Effector memory CD4-positive, alpha-beta T cell (primary cell): Measurements from ENCODE around the gene PODN.

ENCODE experiments used
- DNase-seq, 3 donors: peaks; one replicate each; pipeline ENCODE4 v3.0.0-alpha.2; 2020
- H3K27ac ChIP-seq: 2 replicates; pipeline ENCODE4 v1.7.0; 2013; ENCODE audit warnings: mild to moderate bottlenecking, low read length, moderate library complexity; ENCODE audit not compliant: insufficient read depth, poor library complexity, severe bottlenecking
- H3K27me3 ChIP-seq: replicated peaks from 2 replicates; pipeline ENCODE4 v1.7.0; 2013; ENCODE audit warnings: mild to moderate bottlenecking, low read length; ENCODE audit not compliant: insufficient read depth, control insufficient read depth, poor library complexity, severe bottlenecking
- H3K36me3 ChIP-seq: 2 replicates; pipeline ENCODE4 v1.7.0; 2013; ENCODE audit warnings: mild to moderate bottlenecking, low read length, moderate library complexity; ENCODE audit not compliant: control insufficient read depth, insufficient read depth
- H3K4me1 ChIP-seq: 2 replicates; pipeline ENCODE4 v1.7.0; 2013; ENCODE audit warnings: low read length, mild to moderate bottlenecking; ENCODE audit not compliant: control insufficient read depth, insufficient read depth, poor library complexity, severe bottlenecking
- H3K4me3 ChIP-seq: 2 replicates; pipeline ENCODE4 v1.7.0; 2013; ENCODE audit warnings: low read length, low read depth, mild to moderate bottlenecking; ENCODE audit not compliant: insufficient read depth, poor library complexity, severe bottlenecking
- H3K9me3 ChIP-seq: 2 replicates; pipeline ENCODE4 v1.7.0; 2013; ENCODE audit warnings: mild to moderate bottlenecking, low read length, moderate library complexity; ENCODE audit not compliant: control insufficient read depth

PODN gene

DNA sequence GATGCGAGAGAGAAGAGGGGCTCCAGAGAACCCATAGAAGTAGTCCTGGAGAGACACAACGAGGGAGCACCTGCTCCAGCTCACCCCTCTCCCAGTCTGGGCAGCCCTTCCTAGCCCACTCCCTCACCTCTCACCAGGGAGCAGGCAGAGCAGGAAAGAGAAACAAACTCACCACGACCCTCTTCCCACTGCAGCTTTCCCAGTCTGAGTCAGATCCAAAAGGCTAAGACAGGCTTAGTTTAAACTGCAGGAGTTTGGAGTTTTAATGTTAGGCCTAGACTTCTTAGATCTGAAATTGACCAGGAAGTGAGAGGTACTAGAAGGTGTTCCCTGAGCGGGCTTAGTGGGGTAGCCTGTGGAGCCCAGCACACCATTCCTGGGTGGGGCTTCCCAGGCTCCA lies 50.8 kb downstream of the PODN start:
- Histone ChIP-seq H3K36me3 (no peaks in the 10 kb centered on the region), H3K27me3 (no peaks in the 10 kb centered on the region), H3K27ac (no peak overlapping the region), H3K9me3 (no peaks in the 10 kb centered on the region), H3K4me3 (no peak overlapping the region), H3K4me1 (no peaks in the 10 kb centered on the region)
- no peak for DNase-seq

DNA sequence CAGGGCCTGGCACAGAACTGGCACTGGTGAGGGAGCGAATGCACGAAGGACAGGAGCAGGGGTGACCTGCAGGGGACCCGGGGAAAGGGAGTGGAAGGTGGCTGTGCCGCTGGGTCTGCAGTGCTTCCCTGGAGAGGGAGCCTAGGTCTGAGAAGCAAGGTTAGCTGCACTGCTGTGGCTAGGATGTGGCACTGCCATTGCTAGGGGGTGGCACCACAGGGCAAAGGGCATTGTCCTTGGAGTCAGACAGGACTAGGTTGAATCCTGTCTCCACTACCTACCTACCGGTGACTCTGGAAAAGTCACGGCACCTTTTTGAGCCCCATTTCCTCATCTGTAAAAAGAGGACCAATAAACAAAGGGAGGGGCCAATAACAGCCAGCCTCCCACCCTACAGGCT lies 52.1 kb downstream of the PODN start:
- no peak overlapping the region for H3K4me3 ChIP-seq
- no peaks in the 10 kb centered on the region for H3K9me3 ChIP-seq

DNA sequence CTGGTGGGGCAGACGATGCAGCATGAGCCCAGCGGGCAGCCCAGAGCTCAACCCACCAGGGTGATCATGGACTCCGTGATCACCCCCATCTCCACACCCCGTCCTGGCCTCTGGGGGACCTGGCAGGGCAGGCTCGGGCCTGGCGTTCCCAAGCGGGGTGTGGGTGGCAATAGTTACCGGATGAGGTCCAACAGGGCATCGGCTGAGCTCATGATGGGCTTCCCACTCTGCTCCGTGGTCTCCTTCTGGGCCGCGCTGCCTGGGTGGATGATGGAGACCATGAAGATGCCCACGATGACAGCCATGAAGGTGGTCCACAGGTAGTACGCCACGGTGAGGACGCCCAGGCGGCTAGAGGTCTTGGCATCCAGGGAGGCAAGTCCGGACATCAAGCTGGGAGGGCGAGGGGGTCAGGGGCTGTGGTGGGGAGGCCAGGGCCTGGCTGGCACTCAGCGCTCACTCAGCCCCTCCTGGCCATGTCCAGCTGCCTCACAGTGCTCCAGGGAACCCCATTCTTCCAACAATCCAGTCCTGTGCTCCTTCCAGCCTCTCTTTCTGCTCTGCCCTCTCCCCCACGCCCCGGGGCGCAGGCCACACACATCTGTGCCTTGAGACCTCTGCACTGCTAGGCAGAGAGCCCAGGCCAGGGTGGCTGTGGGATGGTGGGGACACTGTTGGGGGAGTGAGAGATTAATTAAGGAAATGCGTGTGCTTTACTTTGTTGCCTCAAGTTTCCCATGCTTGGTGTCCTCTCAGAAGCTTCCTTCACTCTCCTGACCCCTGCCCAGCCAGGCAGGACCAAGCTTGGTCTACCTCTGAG lies 52.8 kb downstream of the PODN start:
- Histone ChIP-seq H3K4me1 (no peaks in the 10 kb centered on the region), H3K27ac (no peak overlapping the region), H3K9me3 (no peaks in the 10 kb centered on the region), H3K36me3 (no peaks in the 10 kb centered on the region), H3K27me3 (no peaks in the 10 kb centered on the region), H3K4me3 (no peak overlapping the region)
- DNase-seq, result no peak

More for the DNA sequence above, 52.1 kb downstream of the PODN start:
- Histone ChIP-seq H3K4me1 (no peaks in the 10 kb centered on the region), H3K27me3 (no peaks in the 10 kb centered on the region), H3K27ac (no peak overlapping the region), H3K36me3 (no peaks in the 10 kb centered on the region)
- DNase-seq, result no peak

DNA sequence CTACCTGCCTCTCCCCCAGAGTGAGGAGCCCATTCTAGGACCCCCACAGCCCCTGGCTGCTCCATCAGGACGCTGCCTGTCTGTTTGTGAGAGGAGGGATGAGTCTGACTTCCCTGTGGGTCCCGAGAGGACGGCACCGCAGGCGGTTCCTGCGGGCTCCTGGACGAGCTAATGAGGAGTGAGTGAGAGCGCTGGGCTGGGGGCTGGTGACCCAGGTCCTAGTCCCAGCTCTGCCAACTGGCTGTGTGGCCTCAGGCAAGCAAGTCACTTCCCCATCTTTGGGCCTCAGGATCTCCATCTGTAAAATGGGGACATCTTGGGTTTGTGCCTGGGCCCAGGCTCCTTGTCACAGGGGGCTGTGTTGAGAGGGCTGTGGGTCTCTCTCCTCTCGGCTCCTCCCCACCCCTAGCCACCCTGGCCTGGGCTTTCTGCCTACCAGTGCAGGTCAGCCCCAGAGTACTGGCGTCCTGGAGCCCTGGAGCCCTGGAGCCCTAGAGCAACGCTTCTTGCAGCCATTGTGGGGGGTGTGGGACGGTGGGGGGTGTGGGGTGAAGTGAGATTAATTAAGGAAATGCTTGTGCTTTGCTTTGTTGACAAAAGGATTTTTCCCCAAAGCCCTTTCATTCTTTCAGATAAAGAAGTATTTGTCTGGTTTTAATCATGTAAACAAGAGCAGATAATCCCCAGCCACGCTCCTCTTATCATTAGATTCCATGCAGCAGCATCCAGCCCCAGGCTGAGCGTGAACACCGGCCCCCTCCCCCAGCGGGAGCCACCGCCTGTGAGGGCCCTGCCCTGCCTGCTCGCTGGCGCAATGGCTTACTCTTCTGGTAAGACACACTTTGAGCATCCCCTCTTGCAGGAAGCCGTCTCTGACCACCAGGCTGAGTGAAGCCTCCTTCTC lies 53.6 kb downstream of the PODN start:
- no peaks in the 10 kb centered on the region for H3K36me3 ChIP-seq
- no peaks in the 10 kb centered on the region for H3K9me3 ChIP-seq
- H3K27ac ChIP-seq, result no peak overlapping the region
- no peaks in the 10 kb centered on the region for H3K4me1 ChIP-seq
- H3K27me3 ChIP-seq, result no peaks in the 10 kb centered on the region
- H3K4me3 ChIP-seq, result no peak overlapping the region
- no peak for DNase-seq

DNA sequence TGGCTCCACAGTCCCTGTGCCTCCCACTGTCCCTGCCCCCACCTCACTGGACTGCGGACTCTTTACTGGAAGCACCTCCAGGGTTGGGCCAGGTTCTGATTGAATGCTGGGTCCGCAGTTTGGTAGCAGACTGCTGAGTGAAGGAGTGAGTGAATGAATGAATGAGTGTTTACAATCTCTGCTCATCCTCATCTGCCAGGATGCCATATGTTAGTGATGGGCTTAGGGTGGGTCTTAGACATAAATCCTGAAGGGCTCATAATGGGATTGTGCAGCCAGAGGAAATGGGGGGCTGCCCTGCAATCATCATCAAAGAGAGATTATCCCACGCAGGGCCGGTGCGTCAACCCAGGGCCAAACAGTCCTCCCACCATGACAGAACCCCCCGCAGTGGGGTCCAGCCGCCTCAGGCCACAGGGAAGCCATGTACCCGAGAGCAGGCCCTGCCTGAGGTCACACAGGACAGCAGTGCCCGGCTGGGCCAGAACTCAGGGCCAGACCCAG lies 54.3 kb downstream of the PODN start:
- Histone ChIP-seq H3K36me3 (no peaks in the 10 kb centered on the region), H3K27ac (no peak overlapping the region), H3K4me3 (no peak overlapping the region), H3K9me3 (no peaks in the 10 kb centered on the region), H3K4me1 (no peaks in the 10 kb centered on the region), H3K27me3 (no peaks in the 10 kb centered on the region)
- DNase-seq, result no peak

DNA sequence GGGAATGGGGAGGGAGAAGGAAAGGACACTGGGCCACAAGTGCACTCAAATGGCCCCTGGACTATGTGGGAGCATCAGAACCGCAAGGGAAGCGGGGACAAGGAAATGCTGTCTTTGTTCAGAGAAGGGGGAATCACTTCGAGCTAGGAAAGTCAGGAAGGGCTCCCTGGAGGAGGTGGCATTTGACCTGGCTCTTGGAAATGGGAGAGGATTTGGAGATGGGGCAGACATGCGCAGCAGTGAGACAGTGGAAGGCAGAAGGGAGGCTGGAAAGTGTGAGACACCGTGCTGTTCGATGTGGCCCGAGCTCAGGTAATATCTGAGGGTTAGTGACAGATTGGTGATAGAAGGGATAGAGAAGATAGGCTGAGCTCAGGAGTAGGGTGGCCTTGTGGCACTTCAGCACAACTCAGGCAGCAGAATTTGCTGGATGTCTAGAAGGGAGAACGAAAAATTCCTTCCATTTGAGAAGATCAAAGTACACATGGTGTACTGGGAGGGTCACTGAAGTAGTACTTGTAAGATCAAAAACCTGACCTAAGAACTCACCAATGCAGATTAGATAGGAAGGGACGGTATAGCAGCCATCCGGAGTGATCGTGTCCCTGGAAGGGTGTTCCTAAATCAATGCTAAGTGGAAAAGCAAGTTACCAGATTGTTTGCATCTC lies 55.1 kb downstream of the PODN start:
- H3K4me1 ChIP-seq, result no peaks in the 10 kb centered on the region

DNA sequence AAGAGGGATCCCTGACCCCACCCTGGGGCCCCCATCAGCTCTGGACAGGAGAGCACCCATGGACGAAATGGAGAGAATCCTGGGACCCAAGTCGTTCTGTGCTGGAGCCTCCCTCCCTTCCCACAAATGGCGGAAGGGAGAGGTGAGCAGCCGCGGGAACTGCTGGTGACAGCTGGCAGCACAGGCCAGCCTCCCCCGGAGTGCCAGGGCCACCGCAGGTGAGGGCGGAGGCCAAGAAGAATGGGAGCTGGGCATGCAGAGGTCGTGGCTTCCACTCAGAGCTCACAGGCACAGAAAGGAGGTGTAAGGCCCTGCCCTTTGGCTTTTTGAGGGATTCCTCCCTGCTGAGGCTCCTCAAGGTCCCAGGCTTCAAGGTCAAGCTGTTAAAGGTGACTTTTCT lies 55.8 kb downstream of the PODN start:
- no peaks in the 10 kb centered on the region for H3K9me3 ChIP-seq
- no peak for DNase-seq
- H3K4me1 ChIP-seq, result no peaks in the 10 kb centered on the region
- no peak overlapping the region for H3K4me3 ChIP-seq
- H3K27me3 ChIP-seq, result no peaks in the 10 kb centered on the region
- H3K27ac ChIP-seq, result no peak overlapping the region
- H3K36me3 ChIP-seq, result no peaks in the 10 kb centered on the region

More for the DNA sequence above, 55.1 kb downstream of the PODN start:
- H3K4me3 ChIP-seq, result no peak overlapping the region
- no peak overlapping the region for H3K27ac ChIP-seq
- no peaks in the 10 kb centered on the region for H3K9me3 ChIP-seq
- H3K27me3 ChIP-seq, result no peaks in the 10 kb centered on the region
- no peaks in the 10 kb centered on the region for H3K36me3 ChIP-seq
- DNase-seq, result no peak

DNA sequence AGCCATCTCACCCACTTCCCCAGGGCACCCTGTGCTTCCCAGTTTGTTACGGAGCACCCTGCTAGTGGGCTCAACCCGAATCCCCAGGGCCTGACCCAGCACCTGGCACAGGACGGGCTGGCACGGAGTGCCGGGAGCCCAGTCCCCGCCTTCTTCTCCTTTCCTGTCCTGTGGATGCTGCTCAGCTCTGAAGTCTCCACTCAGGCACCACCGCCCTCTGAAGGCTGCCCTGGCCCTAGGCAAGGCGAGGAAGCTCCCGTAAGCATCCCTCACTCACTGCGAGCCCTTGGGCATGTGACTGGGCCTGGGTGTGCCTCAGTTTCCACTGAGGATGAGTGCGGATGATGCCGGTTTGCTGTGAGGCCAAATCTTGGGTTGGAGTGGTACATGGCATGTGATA lies 58.6 kb downstream of the PODN start:
- H3K4me1 ChIP-seq, result no peaks in the 10 kb centered on the region
- no peak for DNase-seq
- H3K9me3 ChIP-seq, result no peaks in the 10 kb centered on the region
- H3K27ac ChIP-seq, result no peak overlapping the region
- no peaks in the 10 kb centered on the region for H3K27me3 ChIP-seq
- H3K36me3 ChIP-seq, result no peaks in the 10 kb centered on the region
- no peak overlapping the region for H3K4me3 ChIP-seq

DNA sequence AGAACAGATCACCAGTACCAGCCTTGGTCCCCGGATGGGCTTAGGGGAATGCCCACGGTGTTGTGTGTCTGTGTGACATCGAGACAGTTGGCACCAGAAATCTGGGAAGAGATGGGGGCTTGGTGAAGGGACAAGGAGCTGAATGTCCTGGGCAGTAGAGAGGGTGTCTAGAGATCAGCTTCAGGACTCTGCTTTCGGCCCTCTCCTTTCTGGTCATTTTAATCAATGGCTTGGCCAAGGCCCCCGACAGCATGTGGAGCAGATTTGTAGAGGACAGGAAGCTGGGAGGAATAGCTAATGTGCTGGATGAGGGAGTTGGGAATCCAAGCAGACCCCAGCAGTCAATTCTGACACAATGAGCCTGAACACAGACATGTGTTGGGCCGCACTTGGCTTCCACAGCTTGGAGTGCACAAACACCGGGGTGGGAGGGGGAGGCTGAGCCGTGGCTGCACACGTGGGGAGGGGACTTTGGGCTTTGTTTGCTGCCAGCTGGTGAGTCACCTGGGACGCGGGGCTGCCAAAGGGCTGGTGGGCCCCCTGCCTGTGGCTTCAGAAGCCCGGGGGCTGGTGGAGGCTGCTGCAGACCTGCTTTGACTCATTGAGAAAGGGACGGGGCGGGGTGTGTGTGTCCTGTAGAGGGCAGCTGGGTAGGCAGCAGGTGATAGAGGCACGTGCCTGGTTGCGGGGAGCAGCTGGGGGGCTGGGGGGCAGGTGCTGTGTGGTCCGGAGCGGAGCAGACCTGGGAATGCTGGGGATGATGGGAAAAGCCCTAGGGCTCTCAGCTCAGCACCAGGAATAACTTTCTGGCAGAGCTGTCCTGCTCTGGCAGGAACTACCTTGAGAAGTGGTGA lies 59.5 kb downstream of the PODN start:
- H3K4me1 ChIP-seq, result no peaks in the 10 kb centered on the region
- no peaks in the 10 kb centered on the region for H3K36me3 ChIP-seq
- H3K27me3 ChIP-seq, result no peaks in the 10 kb centered on the region
- H3K27ac ChIP-seq, result no peak overlapping the region
- no peak overlapping the region for H3K4me3 ChIP-seq
- no peak for DNase-seq
- no peaks in the 10 kb centered on the region for H3K9me3 ChIP-seq
